ENCODE measurements around the gene SESN1.
A peak's percentile ranks its signal among the peaks of the same experiment; 100 is the strongest.

Gene SESN1

GRCh38 chr6:108959972-108960582, 134.6 kb downstream of the SESN1 start:
- no peak for DNase-seq (ENCODE audit: low read depth)

- no peak for DNase-seq (ENCODE audit: low read depth)
Measured at GRCh38 chr6:108958900-108959770, 135.5 kb downstream of the SESN1 start.

GRCh38 chr6:108957221-108957620, 137.4 kb downstream of the SESN1 start:
- DNase-seq (ENCODE audit: low read depth), result no peak

GRCh38 chr6:108955329-108955949, 139.2 kb downstream of the SESN1 start:
- DNase-seq (ENCODE audit: low read depth), result no peak

GRCh38 chr6:108953681-108954080, 141.0 kb downstream of the SESN1 start:
- peak; percentile 56 for DNase-seq (ENCODE audit: low read depth)

- no peak for DNase-seq (ENCODE audit: low read depth)
Measured at GRCh38 chr6:108952776-108953486, 141.7 kb downstream of the SESN1 start.

- DNase-seq (ENCODE audit: low read depth), result peak; percentile 50
Measured at GRCh38 chr6:108951351-108951953, 143.2 kb downstream of the SESN1 start.

GRCh38 chr6:108948181-108948661, 146.4 kb downstream of the SESN1 start:
- DNase-seq (ENCODE audit: low read depth), result peak; percentile 61

GRCh38 chr6:108947114-108947854, 147.4 kb downstream of the SESN1 start:
- DNase-seq (ENCODE audit: low read depth), result peak; percentile 99

GRCh38 chr6:108946695-108947094, 148.0 kb downstream of the SESN1 start:
- peak; percentile 4 for DNase-seq (ENCODE audit: low read depth)

- peak; percentile 83 for DNase-seq (ENCODE audit: low read depth)
Measured at GRCh38 chr6:108945681-108946159, 148.9 kb downstream of the SESN1 start.

GRCh38 chr6:108944707-108945680, 149.7 kb downstream of the SESN1 start:
- DNase-seq (ENCODE audit: low read depth), result peak; percentile 92

GRCh38 chr6:108944071-108944470, 150.6 kb downstream of the SESN1 start:
- DNase-seq (ENCODE audit: low read depth), result no peak

- no peak for DNase-seq (ENCODE audit: low read depth)
Measured at GRCh38 chr6:108942556-108943492, 151.8 kb downstream of the SESN1 start.

GRCh38 chr6:108941859-108942258, 152.8 kb downstream of the SESN1 start:
- DNase-seq (ENCODE audit: low read depth), result no peak

GRCh38 chr6:108941281-108941680, 153.4 kb downstream of the SESN1 start:
- no peak for DNase-seq (ENCODE audit: low read depth)

GRCh38 chr6:108940741-108941140, 153.9 kb downstream of the SESN1 start:
- peak; percentile 27 for DNase-seq (ENCODE audit: low read depth)

GRCh38 chr6:108937170-108937569, 157.5 kb downstream of the SESN1 start:
- DNase-seq (ENCODE audit: low read depth), result no peak

All from fibroblast of gingiva (primary cell).